Measurements from ENCODE around the gene TMEM237. TPM values are rescaled to one million over a fixed set of nuclear protein-coding genes. Genes with fewer than 3 reads are reported as not detected.

The TMEM237 gene
- total RNA-seq, 1 experiment from 2014 or later: 70.4 TPM

DNA sequence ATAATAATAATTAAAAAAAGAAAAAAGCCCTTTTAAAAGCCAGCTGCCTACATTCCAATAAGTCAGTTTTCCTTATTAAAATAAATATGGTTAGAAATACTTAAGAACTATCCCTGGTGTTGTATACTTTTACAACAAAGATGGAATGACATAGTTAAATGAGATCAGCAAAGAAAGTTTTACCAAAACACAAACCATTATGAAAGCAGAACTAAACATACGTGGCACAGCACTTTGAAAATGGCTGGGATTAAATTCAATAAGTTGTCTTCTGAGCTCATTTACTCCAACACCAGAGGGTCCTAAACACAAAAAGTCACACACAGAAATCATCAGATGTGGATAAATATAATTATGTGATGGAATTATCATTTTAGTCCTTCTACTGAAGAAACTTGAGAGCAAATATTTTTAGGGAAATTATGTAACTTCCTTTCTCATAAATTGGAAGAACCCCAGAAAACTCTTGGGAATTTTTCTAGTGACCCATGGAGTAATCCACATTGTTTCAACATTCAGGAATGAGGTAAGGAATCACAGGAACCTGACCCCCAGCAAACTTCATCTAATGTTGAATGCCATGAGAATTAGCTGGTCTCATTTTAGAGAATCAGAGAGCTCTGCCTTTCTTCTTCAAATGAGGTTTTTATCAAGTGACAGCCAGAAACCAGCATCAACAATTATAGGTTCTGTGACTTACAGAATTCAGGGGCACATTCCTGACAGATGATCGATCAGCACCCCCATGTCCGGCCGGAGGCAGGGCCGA, 11.5 kb upstream of the TMEM237 start:
- CTCF ChIA-PET: no interaction called here
- H3K4me1 ChIP-seq (ENCODE audit: insufficient read depth, low read length, poor library complexity, severe bottlenecking): peaks cover 6% of the 10 kb centered on the region
- BruUV-seq (replicated peaks): no TSS peak
- H3K27ac ChIP-seq (ENCODE audit: low read depth, low read length, poor library complexity, severe bottlenecking): no peak overlapping the region
- intact Hi-C loops (cut with micrococcal nuclease; ENCODE audit: unreplicated experiment): no loop called here
- no peak for DNase-seq (ENCODE audit: low spot score)
- no peaks in the 10 kb centered on the region for H3K36me3 ChIP-seq (ENCODE audit: insufficient read depth, low read length, poor library complexity, severe bottlenecking)
- POLR2A ChIA-PET (ENCODE audit: low non-redundant PET): no interaction called here
- H3K9me3 ChIP-seq (ENCODE audit: low read depth, low read length, poor library complexity, severe bottlenecking): no peaks in the 10 kb centered on the region
- H3K4me3 ChIP-seq (ENCODE audit: low read depth, low read length, poor library complexity, severe bottlenecking): no peak overlapping the region
- H3K27me3 ChIP-seq (replicated peaks; ENCODE audit: insufficient read depth, low read depth, low read length, poor library complexity): no peaks in the 10 kb centered on the region
- TF ChIP-seq, protein P1, sequence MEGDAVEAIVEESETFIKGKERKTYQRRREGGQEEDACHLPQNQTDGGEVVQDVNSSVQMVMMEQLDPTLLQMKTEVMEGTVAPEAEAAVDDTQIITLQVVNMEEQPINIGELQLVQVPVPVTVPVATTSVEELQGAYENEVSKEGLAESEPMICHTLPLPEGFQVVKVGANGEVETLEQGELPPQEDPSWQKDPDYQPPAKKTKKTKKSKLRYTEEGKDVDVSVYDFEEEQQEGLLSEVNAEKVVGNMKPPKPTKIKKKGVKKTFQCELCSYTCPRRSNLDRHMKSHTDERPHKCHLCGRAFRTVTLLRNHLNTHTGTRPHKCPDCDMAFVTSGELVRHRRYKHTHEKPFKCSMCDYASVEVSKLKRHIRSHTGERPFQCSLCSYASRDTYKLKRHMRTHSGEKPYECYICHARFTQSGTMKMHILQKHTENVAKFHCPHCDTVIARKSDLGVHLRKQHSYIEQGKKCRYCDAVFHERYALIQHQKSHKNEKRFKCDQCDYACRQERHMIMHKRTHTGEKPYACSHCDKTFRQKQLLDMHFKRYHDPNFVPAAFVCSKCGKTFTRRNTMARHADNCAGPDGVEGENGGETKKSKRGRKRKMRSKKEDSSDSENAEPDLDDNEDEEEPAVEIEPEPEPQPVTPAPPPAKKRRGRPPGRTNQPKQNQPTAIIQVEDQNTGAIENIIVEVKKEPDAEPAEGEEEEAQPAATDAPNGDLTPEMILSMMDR (conservative IDR thresholded peaks at IDR 0.05; ENCODE audit: low read depth, low read length): no peak
- no peak for TF ChIP-seq EZH2 (IDR thresholded peaks at IDR 0.05; ENCODE audit: borderline replicate concordance, low read depth, low read length, poor library complexity, severe bottlenecking)

DNA sequence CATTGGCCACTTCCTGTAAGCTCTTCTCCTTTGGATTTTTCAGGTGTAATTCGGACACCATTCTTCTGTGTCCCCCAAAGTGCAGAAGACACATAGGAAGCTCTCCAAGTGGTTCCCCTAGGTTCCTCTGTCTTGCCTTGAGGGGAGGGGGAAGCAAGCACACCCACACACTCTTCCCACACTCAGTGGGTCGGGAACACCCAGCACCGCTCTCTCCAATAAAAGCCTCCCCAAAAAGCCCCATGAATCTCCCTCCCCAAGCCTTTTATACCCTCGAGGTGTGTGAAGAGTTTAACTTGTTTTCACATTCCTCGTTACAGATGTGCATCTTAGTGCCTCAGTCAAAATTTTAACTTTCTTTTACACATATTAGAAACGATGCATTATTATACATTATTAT, 9.9 kb upstream of the TMEM237 start:
- BruUV-seq (replicated peaks): no TSS peak
- DNase-seq (ENCODE audit: low spot score): no peak
- H3K4me1 ChIP-seq (ENCODE audit: insufficient read depth, low read length, poor library complexity, severe bottlenecking): peaks cover 6% of the 10 kb centered on the region
- H3K4me3 ChIP-seq (ENCODE audit: low read depth, low read length, poor library complexity, severe bottlenecking): no peak overlapping the region
- POLR2A ChIA-PET (ENCODE audit: low non-redundant PET): no interaction called here
- H3K36me3 ChIP-seq (ENCODE audit: insufficient read depth, low read length, poor library complexity, severe bottlenecking): no peaks in the 10 kb centered on the region
- intact Hi-C loops (cut with micrococcal nuclease; ENCODE audit: unreplicated experiment): no loop called here
- no peaks in the 10 kb centered on the region for H3K27me3 ChIP-seq (replicated peaks; ENCODE audit: insufficient read depth, low read depth, low read length, poor library complexity)
- CTCF ChIA-PET: no interaction called here
- TF ChIP-seq, protein P1 (conservative IDR thresholded peaks at IDR 0.05; ENCODE audit: low read depth, low read length): no peak
- no peak for TF ChIP-seq EZH2 (IDR thresholded peaks at IDR 0.05; ENCODE audit: borderline replicate concordance, low read depth, low read length, poor library complexity, severe bottlenecking)
- H3K27ac ChIP-seq (ENCODE audit: low read depth, low read length, poor library complexity, severe bottlenecking): no peak overlapping the region
- no peaks in the 10 kb centered on the region for H3K9me3 ChIP-seq (ENCODE audit: low read depth, low read length, poor library complexity, severe bottlenecking)

DNA sequence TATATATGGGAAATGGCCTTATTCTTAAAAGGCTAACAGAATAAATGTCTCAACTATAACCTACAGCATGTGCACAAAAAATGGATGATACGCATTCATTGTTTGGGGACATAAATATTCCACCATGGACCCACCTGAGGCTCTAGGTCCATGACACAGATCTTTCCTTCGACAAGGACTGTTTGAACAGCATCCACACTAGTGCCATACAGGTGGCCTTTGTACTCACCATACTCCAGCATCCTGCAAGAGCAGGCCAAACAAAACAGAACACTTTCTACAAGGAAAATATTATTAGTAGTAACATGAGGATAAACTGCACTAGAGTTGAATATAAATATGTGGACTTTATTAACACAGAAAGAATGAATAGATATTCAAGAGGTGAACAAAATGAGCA, 6.1 kb upstream of the TMEM237 start:
- intact Hi-C loops (cut with micrococcal nuclease; ENCODE audit: unreplicated experiment): loop anchor here (10.0 kb wide), 1 partner anchor 415 kb away; no protein-coding TSS in a partner anchor
- Histone ChIP-seq H3K4me3 (ENCODE audit: low read depth, low read length, poor library complexity, severe bottlenecking) (no peak overlapping the region), H3K27ac (ENCODE audit: low read depth, low read length, poor library complexity, severe bottlenecking) (no peak overlapping the region), H3K36me3 (ENCODE audit: insufficient read depth, low read length, poor library complexity, severe bottlenecking) (no peaks in the 10 kb centered on the region), H3K27me3 (replicated peaks; ENCODE audit: insufficient read depth, low read depth, low read length, poor library complexity) (no peaks in the 10 kb centered on the region), H3K9me3 (ENCODE audit: low read depth, low read length, poor library complexity, severe bottlenecking) (no peaks in the 10 kb centered on the region), H3K4me1 (ENCODE audit: insufficient read depth, low read length, poor library complexity, severe bottlenecking) (peaks cover 6% of the 10 kb centered on the region)
- DNase-seq (ENCODE audit: low spot score): no peak
- CTCF ChIA-PET: no interaction called here
- TF ChIP-seq, protein P1 (conservative IDR thresholded peaks at IDR 0.05; ENCODE audit: low read depth, low read length): no peak
- TF ChIP-seq EZH2 (IDR thresholded peaks at IDR 0.05; ENCODE audit: borderline replicate concordance, low read depth, low read length, poor library complexity, severe bottlenecking): no peak
- BruUV-seq (replicated peaks): no TSS peak
- POLR2A ChIA-PET (ENCODE audit: low non-redundant PET): no interaction called here

All from A673 (cell line).